IPS-20b (cell line): ENCODE measurements around the gene DDHD1.

Source experiments
- H3K27ac ChIP-seq: one replicate; pipeline ENCODE4 v1.5.1; 2013; ENCODE audit warnings: low read length
- H3K27me3 ChIP-seq: 2 replicates; pipeline ENCODE4 v1.6.1; 2013; ENCODE audit warnings: mild to moderate bottlenecking, low read length, inconsistent platforms; ENCODE audit not compliant: insufficient read depth
- H3K36me3 ChIP-seq: 2 replicates; pipeline ENCODE4 v1.6.1; 2013; ENCODE audit warnings: low read depth, mild to moderate bottlenecking, inconsistent platforms, low read length, moderate library complexity; ENCODE audit not compliant: insufficient read depth
- H3K4me1 ChIP-seq: 2 replicates; pipeline ENCODE4 v1.6.1; 2013; ENCODE audit warnings: mild to moderate bottlenecking, control low read depth, inconsistent platforms, low read length, moderate library complexity; ENCODE audit not compliant: insufficient read depth
- H3K4me3 ChIP-seq: 2 replicates; pipeline ENCODE4 v1.5.1; 2013; ENCODE audit warnings: mild to moderate bottlenecking, low read length, inconsistent platforms
- H3K9ac ChIP-seq: 2 replicates; pipeline ENCODE4 v1.6.1; 2013; ENCODE audit warnings: low read depth, mild to moderate bottlenecking, inconsistent platforms, low read length, moderate library complexity
- H3K9me3 ChIP-seq: 2 replicates; pipeline ENCODE4 v1.6.1; 2013; ENCODE audit warnings: mild to moderate bottlenecking, low read depth, low read length, inconsistent platforms; ENCODE audit not compliant: insufficient read depth

DDHD1 gene

DNA sequence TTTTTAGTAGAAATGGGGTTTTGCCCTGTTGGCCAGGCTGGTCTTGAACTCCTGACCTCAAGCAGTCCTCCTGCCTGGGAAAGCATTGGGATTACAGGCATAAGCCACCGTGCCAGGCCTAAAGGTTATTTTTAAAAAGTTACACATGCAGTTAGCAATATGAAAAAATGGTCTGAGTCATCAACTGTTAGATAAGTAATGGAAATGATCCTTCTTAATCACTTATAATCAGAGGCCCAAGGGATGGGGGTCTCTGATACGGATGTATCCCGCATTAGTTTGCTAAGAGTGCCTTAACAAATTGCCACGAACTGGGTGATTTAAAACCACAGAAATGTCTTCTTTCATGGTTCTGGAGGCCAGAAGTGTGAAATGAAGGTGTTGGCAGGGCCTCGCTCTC, 148.1 kb downstream of the DDHD1 start:
- no peaks in the 10 kb centered on the region for H3K27me3 ChIP-seq
- no peaks in the 10 kb centered on the region for H3K9me3 ChIP-seq
- no peaks in the 10 kb centered on the region for H3K36me3 ChIP-seq
- no peak overlapping the region for H3K4me3 ChIP-seq
- no peak overlapping the region for H3K9ac ChIP-seq
- H3K27ac ChIP-seq, result no peak overlapping the region
- H3K4me1 ChIP-seq, result no peaks in the 10 kb centered on the region

DNA sequence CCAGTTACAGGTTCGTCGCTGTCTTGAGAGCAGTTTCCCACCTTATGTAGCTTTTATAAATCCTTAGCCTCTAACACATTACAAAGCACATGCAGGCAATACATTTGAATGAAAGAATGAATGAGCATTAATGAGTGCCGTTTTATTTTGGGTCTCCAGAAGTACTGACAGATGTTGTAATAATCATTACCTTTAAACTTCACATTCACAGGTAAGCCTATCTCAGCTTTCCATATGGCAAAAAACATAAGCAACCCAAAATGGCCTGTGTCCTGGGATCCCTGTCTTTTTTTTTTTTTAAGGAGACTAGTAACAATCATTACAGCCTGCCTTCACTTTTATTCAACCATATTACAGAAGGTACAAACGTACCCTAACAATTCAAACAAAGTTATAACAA, 149.3 kb downstream of the DDHD1 start:
- Histone ChIP-seq H3K27me3 (no peaks in the 10 kb centered on the region), H3K4me3 (no peak overlapping the region), H3K27ac (no peak overlapping the region), H3K9ac (no peak overlapping the region), H3K36me3 (no peaks in the 10 kb centered on the region), H3K4me1 (no peaks in the 10 kb centered on the region), H3K9me3 (no peaks in the 10 kb centered on the region)

DNA sequence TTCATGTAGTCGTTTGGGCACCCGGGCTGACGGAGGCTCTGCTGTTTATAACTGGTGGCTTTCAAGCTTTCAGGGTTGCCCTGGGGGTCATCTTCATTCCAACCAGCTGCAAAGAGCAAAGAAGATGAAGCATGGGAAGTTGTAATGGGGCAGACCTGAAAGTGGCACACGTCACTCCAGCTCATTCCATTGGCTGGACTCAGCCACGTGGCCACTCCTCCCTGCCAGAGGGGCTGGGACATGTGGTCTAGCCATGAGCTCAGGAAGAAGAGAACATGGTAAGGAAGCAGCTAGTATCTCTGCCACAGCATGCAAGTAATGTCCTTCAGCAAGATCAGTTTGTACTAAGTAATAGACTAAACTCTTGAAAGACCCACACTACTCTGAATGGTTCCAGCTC, 150.5 kb downstream of the DDHD1 start:
- no peak overlapping the region for H3K4me3 ChIP-seq
- H3K27me3 ChIP-seq, result no peaks in the 10 kb centered on the region
- H3K9me3 ChIP-seq, result no peaks in the 10 kb centered on the region
- H3K4me1 ChIP-seq, result no peaks in the 10 kb centered on the region
- H3K27ac ChIP-seq, result no peak overlapping the region
- H3K36me3 ChIP-seq, result no peaks in the 10 kb centered on the region
- H3K9ac ChIP-seq, result no peak overlapping the region

- Histone ChIP-seq H3K27ac (no peak overlapping the region), H3K27me3 (no peaks in the 10 kb centered on the region), H3K36me3 (no peaks in the 10 kb centered on the region), H3K9ac (no peak overlapping the region), H3K9me3 (no peaks in the 10 kb centered on the region), H3K4me3 (no peak overlapping the region), H3K4me1 (no peaks in the 10 kb centered on the region)
Measured at GRCh38 chr14:53001787-53002378, 151.2 kb downstream of the DDHD1 start.

DNA sequence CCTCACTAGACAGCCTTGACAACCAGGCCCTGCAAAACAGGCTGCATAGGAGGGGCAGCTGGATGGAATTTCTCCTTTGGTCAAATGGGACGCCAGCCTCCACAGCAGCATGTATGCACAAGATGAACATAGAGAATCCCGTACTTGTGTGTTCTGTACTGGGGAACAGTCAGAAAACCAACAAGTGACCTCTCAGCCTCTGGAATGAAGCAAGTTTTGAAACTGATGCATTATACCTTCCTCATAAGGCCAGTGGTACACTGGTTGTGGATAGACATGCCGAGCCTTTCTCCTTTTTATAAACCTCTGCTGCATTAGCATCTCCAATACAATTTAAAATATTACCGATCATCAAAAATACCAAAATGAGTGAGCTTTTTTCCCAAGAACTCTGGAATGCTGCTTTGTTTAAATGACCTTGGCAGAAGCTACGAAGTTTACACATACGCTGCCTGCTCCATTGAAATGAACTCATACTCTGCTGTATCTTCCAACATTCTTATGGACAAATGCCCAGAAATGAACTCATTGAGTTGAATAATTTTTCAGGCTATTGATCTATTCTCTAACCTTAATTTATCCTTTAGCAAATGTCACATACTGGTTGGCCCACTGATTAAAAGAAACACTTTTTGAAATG, 154.6 kb downstream of the DDHD1 start:
- H3K4me3 ChIP-seq, result no peak overlapping the region
- H3K9me3 ChIP-seq, result no peaks in the 10 kb centered on the region
- H3K4me1 ChIP-seq, result no peaks in the 10 kb centered on the region
- H3K27ac ChIP-seq, result no peak overlapping the region
- no peaks in the 10 kb centered on the region for H3K36me3 ChIP-seq
- no peak overlapping the region for H3K9ac ChIP-seq
- no peaks in the 10 kb centered on the region for H3K27me3 ChIP-seq

DNA sequence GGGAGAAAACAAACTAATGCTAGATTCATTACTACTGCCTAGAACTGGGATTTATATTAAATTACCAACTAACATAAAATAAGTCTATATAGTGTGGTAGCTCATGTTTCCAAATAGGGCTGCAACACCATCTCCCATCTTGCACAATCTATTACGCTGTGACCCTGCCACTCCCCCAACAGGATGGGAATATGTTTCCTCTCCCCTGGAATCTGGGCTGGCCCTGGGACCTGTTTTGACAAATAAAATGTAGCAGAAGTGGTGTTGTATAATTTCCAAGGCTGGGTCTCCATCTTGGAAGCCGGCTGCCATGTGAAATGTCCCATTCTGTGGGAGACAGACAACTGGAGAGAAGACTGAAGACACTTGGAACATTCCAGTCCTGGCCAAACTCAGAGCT, 156.6 kb downstream of the DDHD1 start:
- Histone ChIP-seq H3K27ac (no peak overlapping the region), H3K27me3 (no peaks in the 10 kb centered on the region), H3K9me3 (no peaks in the 10 kb centered on the region), H3K4me1 (no peaks in the 10 kb centered on the region), H3K36me3 (no peaks in the 10 kb centered on the region), H3K9ac (no peak overlapping the region), H3K4me3 (no peak overlapping the region)

DNA sequence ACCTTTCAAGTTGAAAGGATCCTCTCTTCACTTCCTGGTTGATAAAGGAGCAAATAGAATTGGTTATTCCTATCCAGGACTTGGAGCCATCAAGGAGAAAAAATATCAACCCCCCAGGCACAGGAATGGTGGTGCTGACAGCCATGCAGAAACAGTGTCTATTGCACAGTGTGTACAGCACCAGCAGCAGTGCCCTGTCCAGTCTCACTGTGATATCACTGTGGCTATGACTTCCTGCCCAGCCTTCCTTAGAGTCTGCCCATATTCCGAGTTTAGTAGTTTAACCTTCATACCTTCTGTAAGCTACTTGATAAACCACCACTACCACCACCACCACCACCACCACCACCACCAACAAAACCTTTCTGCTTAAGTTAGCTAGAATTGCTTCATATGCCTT, 157.1 kb downstream of the DDHD1 start:
- Histone ChIP-seq H3K9me3 (no peaks in the 10 kb centered on the region), H3K9ac (no peak overlapping the region), H3K27me3 (no peaks in the 10 kb centered on the region), H3K36me3 (no peaks in the 10 kb centered on the region), H3K4me1 (no peaks in the 10 kb centered on the region), H3K4me3 (no peak overlapping the region), H3K27ac (no peak overlapping the region)

- Histone ChIP-seq H3K4me3 (no peak overlapping the region), H3K9me3 (no peaks in the 10 kb centered on the region), H3K36me3 (no peaks in the 10 kb centered on the region), H3K4me1 (no peaks in the 10 kb centered on the region), H3K27ac (no peak overlapping the region), H3K27me3 (no peaks in the 10 kb centered on the region), H3K9ac (no peak overlapping the region)
Measured at GRCh38 chr14:52992236-52992870, 160.8 kb downstream of the DDHD1 start.

GRCh38 chr14:52988139-52988538, 165.0 kb downstream of the DDHD1 start:
- no peaks in the 10 kb centered on the region for H3K36me3 ChIP-seq
- no peak overlapping the region for H3K27ac ChIP-seq
- no peak overlapping the region for H3K4me3 ChIP-seq
- H3K9ac ChIP-seq, result no peak overlapping the region
- no peaks in the 10 kb centered on the region for H3K4me1 ChIP-seq
- H3K9me3 ChIP-seq, result no peaks in the 10 kb centered on the region
- H3K27me3 ChIP-seq, result no peaks in the 10 kb centered on the region

DNA sequence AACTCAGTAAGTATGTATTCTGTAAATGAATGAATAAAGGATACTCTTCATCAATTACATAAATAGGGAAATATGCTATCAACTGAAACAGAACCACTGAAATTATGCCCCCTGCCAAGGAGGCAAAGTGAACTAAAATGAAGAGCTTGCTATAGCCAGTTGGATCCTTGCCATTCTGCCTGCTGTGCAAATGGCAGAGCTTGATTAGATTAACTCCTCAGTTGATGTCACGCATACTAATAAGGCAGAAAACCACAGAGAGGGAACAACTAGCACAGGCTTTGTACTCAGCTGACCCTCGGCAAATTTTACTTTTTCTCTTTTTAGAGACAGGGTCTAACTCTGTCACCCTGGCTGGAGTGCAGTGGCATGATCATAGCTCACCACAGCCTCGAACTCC, 165.6 kb downstream of the DDHD1 start:
- no peak overlapping the region for H3K9ac ChIP-seq
- no peak overlapping the region for H3K27ac ChIP-seq
- H3K36me3 ChIP-seq, result no peaks in the 10 kb centered on the region
- H3K4me1 ChIP-seq, result no peaks in the 10 kb centered on the region
- H3K4me3 ChIP-seq, result no peak overlapping the region
- H3K27me3 ChIP-seq, result no peaks in the 10 kb centered on the region
- no peaks in the 10 kb centered on the region for H3K9me3 ChIP-seq

- Histone ChIP-seq H3K9ac (no peak overlapping the region), H3K36me3 (no peaks in the 10 kb centered on the region), H3K27ac (no peak overlapping the region), H3K4me1 (no peaks in the 10 kb centered on the region), H3K4me3 (no peak overlapping the region), H3K27me3 (no peaks in the 10 kb centered on the region), H3K9me3 (no peaks in the 10 kb centered on the region)
Measured at GRCh38 chr14:52987042-52987441, 166.1 kb downstream of the DDHD1 start.
